Measurements from ENCODE around the gene SMIM36. TPM values are rescaled to one million over a fixed set of nuclear protein-coding genes. Genes with fewer than 3 reads are reported as not detected.

SMIM36 gene
- not detected in 2 replicates for total RNA-seq (ENCODE audit: low replicate concordance)
- long read RNA-seq: 0 reads

DNA sequence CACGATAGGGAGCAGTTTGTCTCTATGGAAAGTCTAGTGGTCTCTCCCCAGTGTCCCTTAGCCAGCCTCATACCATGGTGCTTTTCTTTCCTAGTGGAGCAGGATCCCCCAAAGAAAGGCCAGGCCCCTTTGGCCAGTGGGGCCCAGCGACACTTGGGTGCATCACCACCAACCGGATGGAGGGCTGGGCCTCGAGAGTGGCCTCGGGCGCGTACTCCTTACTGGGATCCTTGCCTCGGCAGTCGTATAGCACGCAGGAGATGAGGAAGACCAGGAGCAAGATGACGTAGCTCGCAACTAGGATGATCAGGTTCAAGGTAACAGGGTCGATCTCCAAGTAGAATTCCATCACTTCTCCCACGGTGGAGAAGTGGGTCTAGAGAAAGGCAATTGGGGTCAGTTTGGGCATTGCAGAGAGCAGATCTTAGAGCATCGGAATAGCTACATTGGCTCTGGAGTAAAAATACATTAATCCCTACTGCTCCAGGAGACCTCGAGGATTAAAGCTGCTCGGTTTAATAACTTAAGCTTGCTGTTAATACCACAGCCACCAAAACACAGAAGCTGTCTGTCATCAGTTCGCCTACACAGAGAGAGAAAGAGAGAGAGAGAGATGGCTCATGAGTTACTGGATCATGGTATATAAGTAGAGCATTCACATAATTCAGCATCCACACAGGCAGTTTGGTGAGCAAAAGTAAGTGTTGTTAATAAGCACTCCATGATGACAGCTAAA is at the start of gene SMIM36:
TSS of gene SMIM36 (minus strand) at position 467 of the 736 bp plus-strand sequence.
- no peak within 1 kb of the TSS for H3K27ac Mint-ChIP-seq
- H3K4me1 Mint-ChIP-seq (ENCODE audit: unreplicated experiment): peaks cover 11% of the 10 kb centered on the region
- H3K36me3 Mint-ChIP-seq: no peaks in the 10 kb centered on the region
- H3K4me3 Mint-ChIP-seq: no peak within 1 kb of the TSS
- peaks cover 10% of the 10 kb centered on the region for H3K27me3 Mint-ChIP-seq
- no peaks in the 10 kb centered on the region for H3K9me3 Mint-ChIP-seq
- TF ChIP-seq, protein P1, sequence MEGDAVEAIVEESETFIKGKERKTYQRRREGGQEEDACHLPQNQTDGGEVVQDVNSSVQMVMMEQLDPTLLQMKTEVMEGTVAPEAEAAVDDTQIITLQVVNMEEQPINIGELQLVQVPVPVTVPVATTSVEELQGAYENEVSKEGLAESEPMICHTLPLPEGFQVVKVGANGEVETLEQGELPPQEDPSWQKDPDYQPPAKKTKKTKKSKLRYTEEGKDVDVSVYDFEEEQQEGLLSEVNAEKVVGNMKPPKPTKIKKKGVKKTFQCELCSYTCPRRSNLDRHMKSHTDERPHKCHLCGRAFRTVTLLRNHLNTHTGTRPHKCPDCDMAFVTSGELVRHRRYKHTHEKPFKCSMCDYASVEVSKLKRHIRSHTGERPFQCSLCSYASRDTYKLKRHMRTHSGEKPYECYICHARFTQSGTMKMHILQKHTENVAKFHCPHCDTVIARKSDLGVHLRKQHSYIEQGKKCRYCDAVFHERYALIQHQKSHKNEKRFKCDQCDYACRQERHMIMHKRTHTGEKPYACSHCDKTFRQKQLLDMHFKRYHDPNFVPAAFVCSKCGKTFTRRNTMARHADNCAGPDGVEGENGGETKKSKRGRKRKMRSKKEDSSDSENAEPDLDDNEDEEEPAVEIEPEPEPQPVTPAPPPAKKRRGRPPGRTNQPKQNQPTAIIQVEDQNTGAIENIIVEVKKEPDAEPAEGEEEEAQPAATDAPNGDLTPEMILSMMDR (conservative IDR thresholded peaks at IDR 0.05): no peak
- no peak for DNase-seq (ENCODE audit: extremely low spot score, unreplicated experiment)

DNA sequence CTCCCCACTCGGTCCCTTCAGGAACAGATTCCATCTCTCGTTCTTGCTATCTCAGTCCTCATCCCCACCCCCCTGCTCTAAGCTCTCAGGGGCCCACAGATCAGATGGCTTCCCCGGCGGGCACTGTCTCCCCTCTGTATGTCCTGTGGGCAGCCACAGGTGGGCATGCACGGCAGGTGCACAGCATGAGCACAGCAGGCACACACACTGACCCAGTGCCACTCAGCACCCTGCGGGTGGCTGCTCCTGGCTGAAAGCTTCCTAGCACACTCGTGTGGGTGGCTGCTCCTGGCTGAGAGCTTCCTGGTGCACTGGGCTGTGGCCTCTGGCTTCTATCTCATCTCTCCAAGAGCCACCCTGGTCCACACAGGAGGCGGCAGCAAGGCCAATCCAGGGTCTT is 44.5 kb upstream of the SMIM36 start:
- H3K27me3 Mint-ChIP-seq: no peaks in the 10 kb centered on the region
- no peaks in the 10 kb centered on the region for H3K4me1 Mint-ChIP-seq (ENCODE audit: unreplicated experiment)
- TF ChIP-seq, protein P1 (conservative IDR thresholded peaks at IDR 0.05): no peak
- peak overlapping the region; percentile 18 for H3K27ac Mint-ChIP-seq
- no peak overlapping the region for H3K4me3 Mint-ChIP-seq
- H3K36me3 Mint-ChIP-seq: no peaks in the 10 kb centered on the region
- no peaks in the 10 kb centered on the region for H3K9me3 Mint-ChIP-seq
- DNase-seq (ENCODE audit: extremely low spot score, unreplicated experiment): no peak

DNA sequence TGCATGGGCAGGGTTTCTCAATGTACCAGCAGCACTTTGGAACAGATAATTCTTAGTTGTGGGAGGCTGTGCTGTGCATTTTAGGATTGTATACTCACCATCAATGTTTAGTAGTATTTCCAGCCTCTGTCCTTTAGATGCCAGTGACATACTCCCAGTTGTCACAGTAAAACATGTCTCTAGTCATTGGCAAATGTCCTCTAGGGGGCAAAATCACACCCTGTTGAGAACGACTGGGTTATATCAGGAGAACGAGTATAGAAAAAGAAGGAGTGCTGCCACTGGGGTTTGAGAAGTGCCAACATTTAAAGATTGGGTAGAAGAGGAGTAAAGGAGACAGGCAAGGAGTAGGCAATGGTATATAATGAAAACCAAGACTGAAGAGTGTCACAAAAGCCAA is 37.9 kb upstream of the SMIM36 start:
- TF ChIP-seq, protein P1 (conservative IDR thresholded peaks at IDR 0.05): no peak
- Mint-ChIP-seq H3K4me1 (ENCODE audit: unreplicated experiment) (peaks cover 5% of the 10 kb centered on the region), H3K4me3 (no peak overlapping the region), H3K27me3 (peaks cover 3% of the 10 kb centered on the region), H3K27ac (no peak overlapping the region), H3K36me3 (no peaks in the 10 kb centered on the region), H3K9me3 (peaks cover 6% of the 10 kb centered on the region)
- DNase-seq (ENCODE audit: extremely low spot score, unreplicated experiment): no peak

DNA sequence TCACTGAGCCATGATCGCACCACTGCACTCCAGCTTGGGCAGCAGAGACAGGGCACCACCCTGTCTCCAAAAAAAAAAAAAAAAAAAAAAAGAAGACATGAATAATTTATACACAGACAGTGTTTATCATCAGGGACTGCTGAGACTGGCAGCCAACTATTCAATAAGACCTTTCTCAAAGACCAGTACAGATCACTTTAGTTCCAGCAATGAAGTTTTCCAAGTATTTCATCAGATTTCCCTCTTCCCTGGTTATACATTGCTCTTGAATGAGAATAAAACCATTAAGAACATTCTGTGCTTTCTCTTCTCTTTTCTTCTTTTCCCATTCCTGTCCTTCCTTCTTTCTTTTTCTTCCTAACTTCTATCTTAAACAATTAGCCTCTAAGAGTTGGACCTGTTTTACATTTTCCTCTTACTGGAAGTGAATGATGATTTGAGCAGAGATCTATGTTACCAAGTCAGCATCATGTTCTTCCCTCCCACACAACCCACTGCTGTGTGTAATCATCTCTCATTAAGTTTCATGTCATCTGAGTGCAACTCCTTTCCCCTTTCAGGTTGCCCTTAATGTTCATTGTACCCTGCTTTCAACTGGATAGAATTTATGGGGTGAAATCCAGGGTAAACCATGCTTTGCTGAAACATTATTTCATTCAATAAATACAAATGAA is 35.9 kb upstream of the SMIM36 start:
- H3K27ac Mint-ChIP-seq: no peak overlapping the region
- TF ChIP-seq, protein P1 (conservative IDR thresholded peaks at IDR 0.05): no peak
- no peak overlapping the region for H3K4me3 Mint-ChIP-seq
- no peaks in the 10 kb centered on the region for H3K36me3 Mint-ChIP-seq
- H3K9me3 Mint-ChIP-seq: peaks cover 6% of the 10 kb centered on the region
- DNase-seq (ENCODE audit: extremely low spot score, unreplicated experiment): no peak
- H3K4me1 Mint-ChIP-seq (ENCODE audit: unreplicated experiment): peaks cover 5% of the 10 kb centered on the region
- H3K27me3 Mint-ChIP-seq: peaks cover 3% of the 10 kb centered on the region

DNA sequence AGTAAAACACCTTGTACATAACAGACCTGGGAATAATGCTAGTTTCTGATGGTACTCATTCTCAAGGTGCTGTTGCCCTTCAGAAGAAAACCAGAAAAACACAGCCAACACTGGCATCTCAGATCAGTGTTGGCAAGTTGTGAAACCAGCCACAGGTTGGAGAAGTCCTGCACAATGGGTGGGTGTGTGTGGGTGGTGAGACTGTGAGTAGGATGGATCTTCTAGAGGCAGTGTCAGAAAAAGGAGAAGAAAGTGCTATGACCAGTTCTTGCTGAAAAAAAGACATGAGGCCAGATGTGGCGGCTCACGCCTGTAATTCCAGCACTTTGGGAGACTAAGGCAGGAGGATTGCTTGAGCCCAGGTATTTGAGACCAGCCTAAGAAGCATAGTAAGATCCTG is 35.2 kb upstream of the SMIM36 start:
- Mint-ChIP-seq H3K4me3 (no peak overlapping the region), H3K27me3 (peaks cover 3% of the 10 kb centered on the region), H3K9me3 (peaks cover 6% of the 10 kb centered on the region), H3K36me3 (no peaks in the 10 kb centered on the region), H3K4me1 (ENCODE audit: unreplicated experiment) (peaks cover 5% of the 10 kb centered on the region), H3K27ac (no peak overlapping the region)
- TF ChIP-seq, protein P1 (conservative IDR thresholded peaks at IDR 0.05): no peak
- no peak for DNase-seq (ENCODE audit: extremely low spot score, unreplicated experiment)
